Smooth muscle cell (in vitro differentiated cells): ENCODE measurements around the gene GSTM1. TPM values are rescaled to one million over a fixed set of nuclear protein-coding genes. Genes with fewer than 3 reads are reported as not detected.

Experiments used
- DNase-seq: peaks from one replicate; lab custom pipeline; 2025; ENCODE audit not compliant: unreplicated experiment; lab: John Stamatoyannopoulos, UW
- H2AFZ ChIP-seq: fragments of 200-600 bp; sonication (generic); 2 replicates; pipeline ENCODE4 v1.6.0; 2016; ENCODE audit warnings: antibody characterized with exemption, low read depth, mild to moderate bottlenecking
- H3F3A ChIP-seq: fragments of 200-600 bp; sonication (generic); 2 replicates; pipeline ENCODE4 v1.6.0; 2017; ENCODE audit warnings: antibody characterized with exemption, low read depth
- H3K27ac ChIP-seq: fragments of 200-600 bp; sonication (generic); 2 replicates; pipeline ENCODE4 v1.5.1; 2016; ENCODE audit warnings: low read depth, mild to moderate bottlenecking
- H3K27me3 ChIP-seq: fragments of 200-600 bp; sonication (generic); 2 replicates; pipeline ENCODE4 v1.6.1; 2016; ENCODE audit warnings: low read depth, mild to moderate bottlenecking
- H3K36me3 ChIP-seq: fragments of 200-600 bp; sonication (generic); 2 replicates; pipeline ENCODE4 v1.5.1; 2016; ENCODE audit warnings: low read depth
- H3K4me1 ChIP-seq: fragments of 200-600 bp; sonication (generic); 2 replicates; pipeline ENCODE4 v1.5.1; 2016; ENCODE audit warnings: low read depth
- H3K4me2 ChIP-seq: fragments of 200-600 bp; sonication (generic); 2 replicates; pipeline ENCODE4 v1.6.0; 2016; ENCODE audit warnings: mild to moderate bottlenecking
- H3K4me3 ChIP-seq: fragments of 200-600 bp; sonication (generic); 2 replicates; pipeline ENCODE4 v1.5.1; 2016; ENCODE audit warnings: mild to moderate bottlenecking
- H3K79me2 ChIP-seq: fragments of 200-600 bp; sonication (generic); 2 replicates; pipeline ENCODE4 v1.6.0; 2016; ENCODE audit warnings: low read depth, mild to moderate bottlenecking
- H3K9ac ChIP-seq: fragments of 200-600 bp; sonication (generic); 2 replicates; pipeline ENCODE4 v1.6.0; 2016; ENCODE audit warnings: low read depth
- H3K9me3 ChIP-seq: fragments of 200-600 bp; sonication (generic); replicated peaks from 2 replicates; pipeline ENCODE4 v1.5.1; 2016; ENCODE audit warnings: low read depth
- H4K20me1 ChIP-seq: fragments of 200-600 bp; sonication (generic); 2 replicates; pipeline ENCODE4 v1.6.0; 2016; ENCODE audit warnings: low read depth
- CTCF ChIP-seq: fragments of 200-600 bp; sonication (generic); IDR thresholded peaks from 2 replicates; pipeline ENCODE4 v1.5.1; 2017; ENCODE audit warnings: borderline replicate concordance, mild to moderate bottlenecking, antibody characterized with exemption; ENCODE audit not compliant: insufficient read depth, poor library complexity, severe bottlenecking
- WGBS: methylation state at CpG from one replicate; pipeline ENCODE4 v1.1.7; 2016; ENCODE audit warnings: low lambda C conversion rate; 5-methylcytosine and 5-hydroxymethylcytosine counted together
- polyA plus RNA-seq: library from polyadenylated mRNA; unstranded; fragments of >200 nt; fragmentation: Nextera tagmentation; extraction: Ambion mirVana; gene quantifications from 2 replicates; pipeline ENCODE4 v1.2.1, GENCODE V29; 2016
- total RNA-seq: library from RNA; depleted of rRNA; stranded (reverse); fragments of >200 nt; gene quantifications from 2 replicates; pipeline ENCODE4 v1.2.3, GENCODE V29; 2014

GSTM1 gene
- total and polyA plus RNA-seq, 2 experiments from 2014 or later: 20.9 to 31.4 TPM

GRCh38 chr1:109643385-109644230, 44.0 kb upstream of the GSTM1 start:
- Histone ChIP-seq H3K79me2 (no peaks in the 10 kb centered on the region), H3K4me1 (no peaks in the 10 kb centered on the region), H3K27me3 (no peaks in the 10 kb centered on the region), H4K20me1 (no peaks in the 10 kb centered on the region), H3K4me2 (peak overlapping the region; percentile 18), H3K9ac (no peak overlapping the region), H3K36me3 (no peaks in the 10 kb centered on the region), H3K4me3 (no peak overlapping the region), H3F3A (no peaks in the 10 kb centered on the region), H2AFZ (no peak overlapping the region), H3K27ac (no peak overlapping the region), H3K9me3 (no peaks in the 10 kb centered on the region)
- peak; percentile 81 for TF ChIP-seq CTCF
- WGBS: 44% methylated on average over 32 of the region's 32 CpGs
- peak; percentile 50 for DNase-seq

- no peak for TF ChIP-seq CTCF
- H3K4me2 ChIP-seq: peak overlapping the region; percentile 27
- 41% methylated on average over 10 of the region's 10 CpGs for WGBS
- no peaks in the 10 kb centered on the region for H3K36me3 ChIP-seq
- H3F3A ChIP-seq: no peaks in the 10 kb centered on the region
- H3K27ac ChIP-seq: no peak overlapping the region
- no peaks in the 10 kb centered on the region for H4K20me1 ChIP-seq
- H3K27me3 ChIP-seq: no peaks in the 10 kb centered on the region
- H3K4me3 ChIP-seq: no peak overlapping the region
- no peaks in the 10 kb centered on the region for H3K79me2 ChIP-seq
- H3K9ac ChIP-seq: no peak overlapping the region
- no peak for DNase-seq
- H3K9me3 ChIP-seq: no peaks in the 10 kb centered on the region
- H2AFZ ChIP-seq: no peak overlapping the region
- H3K4me1 ChIP-seq: no peaks in the 10 kb centered on the region
Measured at GRCh38 chr1:109644670-109645069, 42.9 kb upstream of the GSTM1 start.

- Histone ChIP-seq H3K79me2 (no peaks in the 10 kb centered on the region), H3K4me2 (peak overlapping the region; percentile 55), H3F3A (no peaks in the 10 kb centered on the region), H2AFZ (no peak overlapping the region), H3K9me3 (no peaks in the 10 kb centered on the region), H3K4me3 (no peak overlapping the region), H4K20me1 (no peaks in the 10 kb centered on the region), H3K9ac (no peak overlapping the region), H3K4me1 (no peaks in the 10 kb centered on the region), H3K27ac (no peak overlapping the region), H3K36me3 (no peaks in the 10 kb centered on the region), H3K27me3 (peaks cover 16% of the 10 kb centered on the region)
- DNase-seq: no peak
- WGBS: 83% methylated on average over 4 of the region's 4 CpGs
- peak; percentile 11 for TF ChIP-seq CTCF
Measured at GRCh38 chr1:109649491-109649914, 38.1 kb upstream of the GSTM1 start.
